ENCODE results near the gene ANKRD23. TPM values are rescaled to one million over a fixed set of nuclear protein-coding genes. Genes with fewer than 3 reads are reported as not detected.

Gene ANKRD23
- total and polyA plus RNA-seq, 2 of the 13 experiments (the other 11 are each of a cell fraction or from before 2014, with no cell fraction given): 1.5 to 1.6 TPM

DNA sequence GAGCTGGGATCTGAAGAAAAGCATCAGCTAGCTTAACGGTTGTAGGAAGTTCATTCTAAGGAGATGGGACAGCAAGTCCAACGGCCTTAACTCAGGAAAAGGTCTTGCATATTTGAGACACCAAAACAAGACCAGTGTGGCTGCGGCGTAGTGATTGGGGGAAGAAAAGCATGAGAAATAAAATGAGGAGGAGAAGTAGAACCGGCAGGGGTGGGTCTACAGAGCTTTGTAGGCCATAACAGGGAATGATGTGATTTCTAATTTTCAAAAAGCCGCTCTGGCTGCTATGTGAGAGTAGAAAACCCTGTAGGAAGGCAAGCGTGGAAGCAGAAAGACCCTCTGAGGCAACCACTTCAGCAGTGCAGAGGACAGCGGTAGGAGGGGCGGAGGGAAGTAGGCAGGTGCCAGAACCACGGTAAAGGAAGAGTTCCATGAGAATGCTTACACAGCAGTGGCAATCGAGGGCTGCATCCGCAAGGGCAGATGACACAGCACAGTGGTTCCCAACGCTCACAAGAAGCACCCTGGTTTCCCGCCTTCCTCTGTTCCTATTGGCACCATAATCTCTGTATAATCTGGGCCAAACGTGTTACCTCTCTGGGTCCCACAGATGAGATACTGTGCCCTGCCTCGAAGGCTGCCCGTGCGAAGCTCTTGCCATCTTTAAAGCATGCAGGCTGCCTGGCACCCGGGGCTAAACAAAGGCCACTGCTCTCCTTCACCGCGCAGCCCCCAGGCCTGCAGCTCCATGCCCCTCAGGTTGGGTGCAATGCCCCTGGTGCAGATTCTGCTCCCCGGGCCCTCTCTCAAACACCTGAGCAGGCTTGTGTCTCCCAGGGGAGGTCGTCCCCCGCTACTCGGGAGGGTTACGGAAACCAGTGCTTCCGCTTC lies 13.2 kb upstream of the ANKRD23 start (continued):
- TF ChIP-seq, protein P1, sequence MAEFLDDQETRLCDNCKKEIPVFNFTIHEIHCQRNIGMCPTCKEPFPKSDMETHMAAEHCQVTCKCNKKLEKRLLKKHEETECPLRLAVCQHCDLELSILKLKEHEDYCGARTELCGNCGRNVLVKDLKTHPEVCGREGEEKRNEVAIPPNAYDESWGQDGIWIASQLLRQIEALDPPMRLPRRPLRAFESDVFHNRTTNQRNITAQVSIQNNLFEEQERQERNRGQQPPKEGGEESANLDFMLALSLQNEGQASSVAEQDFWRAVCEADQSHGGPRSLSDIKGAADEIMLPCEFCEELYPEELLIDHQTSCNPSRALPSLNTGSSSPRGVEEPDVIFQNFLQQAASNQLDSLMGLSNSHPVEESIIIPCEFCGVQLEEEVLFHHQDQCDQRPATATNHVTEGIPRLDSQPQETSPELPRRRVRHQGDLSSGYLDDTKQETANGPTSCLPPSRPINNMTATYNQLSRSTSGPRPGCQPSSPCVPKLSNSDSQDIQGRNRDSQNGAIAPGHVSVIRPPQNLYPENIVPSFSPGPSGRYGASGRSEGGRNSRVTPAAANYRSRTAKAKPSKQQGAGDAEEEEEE (CRISPR knock-in tag; IDR thresholded peaks at IDR 0.05; ENCODE audit: borderline replicate concordance): 0 out of 2 replicates have a peak, but pooled peaks have one; percentile 32
- TF ChIP-seq ZNF383 (CRISPR knock-in tag; IDR thresholded peaks at IDR 0.05; ENCODE audit: borderline replicate concordance) (peak; percentile 15; the same call in 1 of the 2 replicates), SRSF9 (IDR thresholded peaks at IDR 0.05; ENCODE audit: borderline replicate concordance, insufficient read depth, low read depth, low read length, poor library complexity, severe bottlenecking) (no peak), HDAC6 (IDR thresholded peaks at IDR 0.05; ENCODE audit: low read depth, low read length) (no peak), AHR (CRISPR knock-in tag; IDR thresholded peaks at IDR 0.05) (no peak), MAFK (conservative IDR thresholded peaks at IDR 0.05 in 1 of 2, IDR thresholded peaks at IDR 0.05 in 1 of 2; ENCODE audit: low read length in 2 of 2) (peak; percentile 53 to 58), PHF21A (CRISPR knock-in tag; IDR thresholded peaks at IDR 0.05) (0 out of 2 replicates have a peak, but pooled peaks have one; percentile 6), ESRRA (CRISPR knock-in tag; IDR thresholded peaks at IDR 0.05; ENCODE audit: low read depth) (no peak), ZFP62 (CRISPR knock-in tag; IDR thresholded peaks at IDR 0.05) (no peak), ZNF143 (CRISPR knock-in tag; IDR thresholded peaks at IDR 0.05) (no peak), TBX3 (IDR thresholded peaks at IDR 0.05; ENCODE audit: borderline replicate concordance) (no peak), STAG1 (CRISPR knock-in tag; IDR thresholded peaks at IDR 0.05) (0 out of 2 replicates have a peak, but pooled peaks have one; percentile 4), POLR2A (IDR thresholded peaks at IDR 0.05; ENCODE audit: insufficient read depth in 1 of 2, low read depth in 2 of 2, low read length in 2 of 2) (peak in 1 of 2 experiments; percentile 72; a peak in 2 of 4 replicates), ZNF501 (CRISPR knock-in tag; IDR thresholded peaks at IDR 0.05) (no peak), PAF1 (CRISPR knock-in tag; IDR thresholded peaks at IDR 0.05) (no peak)
- TF ChIP-seq, protein P2, sequence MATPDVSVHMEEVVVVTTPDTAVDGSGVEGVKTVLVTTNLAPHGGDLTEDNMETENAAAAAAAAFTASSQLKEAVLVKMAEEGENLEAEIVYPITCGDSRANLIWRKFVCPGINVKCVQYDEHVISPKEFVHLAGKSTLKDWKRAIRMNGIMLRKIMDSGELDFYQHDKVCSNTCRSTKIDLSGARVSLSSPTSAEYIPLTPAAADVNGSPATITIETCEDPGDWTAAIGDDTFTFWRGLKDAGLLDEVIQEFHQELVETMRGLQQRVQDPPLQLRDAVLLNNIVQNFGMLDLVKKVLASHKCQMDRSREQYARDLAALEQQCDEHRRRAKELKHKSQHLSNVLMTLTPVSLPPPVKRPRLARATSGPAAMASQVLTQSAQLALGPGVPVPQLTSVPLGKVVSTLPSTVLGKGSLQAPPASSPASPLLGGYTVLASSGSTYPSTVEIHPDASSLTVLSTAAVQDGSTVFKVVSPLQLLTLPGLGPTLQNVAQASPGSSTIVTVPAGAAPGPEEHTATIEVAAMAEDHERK (CRISPR knock-in tag; IDR thresholded peaks at IDR 0.05; ENCODE audit: low read depth): no peak
- TF ChIP-seq, protein P3, sequence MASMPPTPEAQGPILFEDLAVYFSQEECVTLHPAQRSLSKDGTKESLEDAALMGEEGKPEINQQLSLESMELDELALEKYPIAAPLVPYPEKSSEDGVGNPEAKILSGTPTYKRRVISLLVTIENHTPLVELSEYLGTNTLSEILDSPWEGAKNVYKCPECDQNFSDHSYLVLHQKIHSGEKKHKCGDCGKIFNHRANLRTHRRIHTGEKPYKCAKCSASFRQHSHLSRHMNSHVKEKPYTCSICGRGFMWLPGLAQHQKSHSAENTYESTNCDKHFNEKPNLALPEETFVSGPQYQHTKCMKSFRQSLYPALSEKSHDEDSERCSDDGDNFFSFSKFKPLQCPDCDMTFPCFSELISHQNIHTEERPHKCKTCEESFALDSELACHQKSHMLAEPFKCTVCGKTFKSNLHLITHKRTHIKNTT (CRISPR knock-in tag; IDR thresholded peaks at IDR 0.05): no peak
- TF ChIP-seq, protein P4, sequence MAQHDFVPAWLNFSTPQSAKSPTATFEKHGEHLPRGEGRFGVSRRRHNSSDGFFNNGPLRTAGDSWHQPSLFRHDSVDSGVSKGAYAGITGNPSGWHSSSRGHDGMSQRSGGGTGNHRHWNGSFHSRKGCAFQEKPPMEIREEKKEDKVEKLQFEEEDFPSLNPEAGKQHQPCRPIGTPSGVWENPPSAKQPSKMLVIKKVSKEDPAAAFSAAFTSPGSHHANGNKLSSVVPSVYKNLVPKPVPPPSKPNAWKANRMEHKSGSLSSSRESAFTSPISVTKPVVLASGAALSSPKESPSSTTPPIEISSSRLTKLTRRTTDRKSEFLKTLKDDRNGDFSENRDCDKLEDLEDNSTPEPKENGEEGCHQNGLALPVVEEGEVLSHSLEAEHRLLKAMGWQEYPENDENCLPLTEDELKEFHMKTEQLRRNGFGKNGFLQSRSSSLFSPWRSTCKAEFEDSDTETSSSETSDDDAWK (CRISPR knock-in tag; IDR thresholded peaks at IDR 0.05): no peak
- TF ChIP-seq, protein P5, sequence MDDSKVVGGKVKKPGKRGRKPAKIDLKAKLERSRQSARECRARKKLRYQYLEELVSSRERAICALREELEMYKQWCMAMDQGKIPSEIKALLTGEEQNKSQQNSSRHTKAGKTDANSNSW (CRISPR knock-in tag; IDR thresholded peaks at IDR 0.05; ENCODE audit: borderline replicate concordance): no peak
- TF ChIP-seq, protein P6, sequence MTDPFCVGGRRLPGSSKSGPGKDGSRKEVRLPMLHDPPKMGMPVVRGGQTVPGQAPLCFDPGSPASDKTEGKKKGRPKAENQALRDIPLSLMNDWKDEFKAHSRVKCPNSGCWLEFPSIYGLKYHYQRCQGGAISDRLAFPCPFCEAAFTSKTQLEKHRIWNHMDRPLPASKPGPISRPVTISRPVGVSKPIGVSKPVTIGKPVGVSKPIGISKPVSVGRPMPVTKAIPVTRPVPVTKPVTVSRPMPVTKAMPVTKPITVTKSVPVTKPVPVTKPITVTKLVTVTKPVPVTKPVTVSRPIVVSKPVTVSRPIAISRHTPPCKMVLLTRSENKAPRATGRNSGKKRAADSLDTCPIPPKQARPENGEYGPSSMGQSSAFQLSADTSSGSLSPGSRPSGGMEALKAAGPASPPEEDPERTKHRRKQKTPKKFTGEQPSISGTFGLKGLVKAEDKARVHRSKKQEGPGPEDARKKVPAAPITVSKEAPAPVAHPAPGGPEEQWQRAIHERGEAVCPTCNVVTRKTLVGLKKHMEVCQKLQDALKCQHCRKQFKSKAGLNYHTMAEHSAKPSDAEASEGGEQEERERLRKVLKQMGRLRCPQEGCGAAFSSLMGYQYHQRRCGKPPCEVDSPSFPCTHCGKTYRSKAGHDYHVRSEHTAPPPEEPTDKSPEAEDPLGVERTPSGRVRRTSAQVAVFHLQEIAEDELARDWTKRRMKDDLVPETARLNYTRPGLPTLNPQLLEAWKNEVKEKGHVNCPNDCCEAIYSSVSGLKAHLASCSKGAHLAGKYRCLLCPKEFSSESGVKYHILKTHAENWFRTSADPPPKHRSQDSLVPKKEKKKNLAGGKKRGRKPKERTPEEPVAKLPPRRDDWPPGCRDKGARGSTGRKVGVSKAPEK (CRISPR knock-in tag; IDR thresholded peaks at IDR 0.05; ENCODE audit: borderline replicate concordance): no peak

All from HepG2 (cell line).